Stimulated activated CD8-positive, alpha-beta memory T cell treated with anti-CD3 and anti-CD28 coated beads, Interleukin-4, amount 100 ng/mL, for 24 hours (primary cell): ENCODE data around the gene VPS41.

Experiments used
- DNase-seq: peaks from one replicate; pipeline ENCODE4 v3.0.0-alpha.2; 2020; ENCODE audit warnings: low read depth

The VPS41 gene

GRCh38 chr7:38801786-38802185, 107.2 kb downstream of the VPS41 start:
- DNase-seq, result no peak

DNA sequence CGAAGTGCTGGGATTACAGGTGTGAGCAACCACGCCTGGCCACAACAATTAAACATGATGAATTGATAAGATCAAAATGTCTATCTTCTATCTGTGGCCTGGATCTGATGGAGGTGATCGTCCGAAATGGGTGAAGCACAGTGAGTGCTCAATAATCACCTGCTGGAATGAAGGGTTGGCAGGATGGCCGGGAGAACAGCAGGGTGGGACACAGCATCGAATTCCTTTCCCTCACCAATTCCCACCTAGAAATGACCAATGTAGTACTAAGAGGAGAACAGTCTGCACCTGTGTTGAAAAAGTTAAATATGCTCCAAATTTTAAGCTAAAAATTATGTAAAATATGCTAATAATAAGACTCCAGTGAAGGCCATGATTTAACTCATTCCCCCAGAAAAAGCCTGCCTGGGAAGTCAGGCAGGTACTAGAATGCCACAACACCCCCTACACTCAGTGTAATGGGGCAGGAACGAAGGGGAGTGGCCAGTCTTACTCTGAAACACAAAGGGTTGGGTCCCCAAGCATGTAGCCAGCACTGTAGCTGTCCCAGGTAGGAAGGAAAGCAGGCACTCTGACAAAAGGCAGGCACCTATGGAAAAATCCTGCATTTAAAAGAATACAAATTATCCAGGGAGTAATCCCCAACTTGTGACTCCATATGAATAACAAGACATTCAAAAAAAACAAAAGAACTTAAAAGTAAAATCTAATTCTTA, 110.3 kb downstream of the VPS41 start:
- no peak for DNase-seq

DNA sequence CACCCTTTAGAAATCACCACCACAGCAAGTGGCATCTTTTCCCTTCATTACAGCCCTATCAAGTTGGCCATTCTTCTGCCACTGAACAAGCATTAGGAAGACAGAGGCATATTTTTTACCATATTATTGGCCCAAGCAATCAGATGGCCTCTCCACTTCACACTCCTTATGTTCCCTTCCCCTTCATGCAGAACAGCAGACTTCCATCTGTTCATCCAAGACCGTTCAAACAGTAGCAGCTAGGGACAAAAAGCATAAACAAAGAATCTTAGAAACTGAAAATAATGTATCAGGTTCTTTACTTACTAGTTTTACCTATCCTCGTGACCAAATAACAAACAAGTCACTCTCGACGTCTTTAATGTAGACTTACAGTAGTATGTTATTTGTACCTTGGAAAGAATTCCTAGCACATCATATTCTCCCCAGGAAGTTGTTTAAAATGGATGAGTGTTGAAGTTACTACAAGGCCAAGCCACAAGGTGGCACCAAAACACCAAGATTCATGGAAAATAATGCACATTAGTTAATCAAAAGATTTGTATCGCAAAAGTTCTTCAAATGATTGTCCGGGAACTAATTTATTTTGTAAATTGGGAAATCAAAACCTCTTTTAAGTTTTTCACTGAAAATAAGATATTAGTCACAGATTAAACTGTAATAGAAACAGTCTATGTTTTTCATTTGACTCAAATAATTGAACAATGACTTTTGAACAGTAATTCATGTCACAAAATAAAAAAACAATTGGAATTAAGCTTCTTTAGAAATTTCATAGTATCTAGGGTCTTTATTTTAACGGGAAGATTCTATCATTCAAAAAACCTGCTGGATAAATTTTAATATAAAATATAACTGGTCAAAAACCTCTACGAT, 112.1 kb downstream of the VPS41 start:
- peak; percentile 19 for DNase-seq

DNA sequence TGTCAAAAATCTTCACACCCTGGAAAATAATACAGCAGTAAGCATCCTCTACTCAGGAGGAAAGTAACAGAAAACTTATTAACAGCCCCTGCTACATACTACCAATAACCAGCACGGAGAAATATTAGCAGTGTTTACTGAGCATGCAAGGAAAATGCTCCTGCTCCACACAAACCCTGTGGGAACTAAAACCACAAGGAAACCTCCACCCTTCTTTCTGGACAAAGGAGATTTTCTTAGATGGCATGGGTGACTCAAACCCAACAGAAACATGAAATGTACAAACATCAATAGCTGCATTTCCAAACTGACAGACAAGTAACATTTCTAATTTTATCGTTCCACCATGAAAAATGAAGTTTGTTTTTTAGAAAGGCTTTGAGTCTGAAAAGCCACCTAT, 113.4 kb downstream of the VPS41 start:
- DNase-seq, result no peak

- no peak for DNase-seq
Observed at GRCh38 chr7:38781991-38782390, 127.0 kb downstream of the VPS41 start.

DNA sequence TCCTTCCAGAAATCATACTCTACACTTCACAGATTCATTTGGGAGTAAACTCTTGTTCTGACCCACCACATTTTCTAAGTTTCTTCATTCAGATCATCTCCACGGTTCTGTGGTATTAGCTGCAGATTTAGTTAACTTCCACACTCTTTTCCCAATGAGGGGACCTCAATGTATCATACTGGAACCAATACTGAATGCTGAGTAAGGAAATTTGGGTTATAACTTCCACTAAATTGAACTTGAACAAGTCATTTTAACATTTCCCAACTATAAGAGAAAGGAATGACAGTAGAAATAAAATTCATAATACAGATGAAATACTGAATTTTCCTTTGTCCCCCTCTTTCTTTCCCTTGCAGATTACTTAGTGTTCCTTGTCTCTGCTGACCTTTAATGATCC, 131.4 kb downstream of the VPS41 start:
- DNase-seq, result no peak

DNA sequence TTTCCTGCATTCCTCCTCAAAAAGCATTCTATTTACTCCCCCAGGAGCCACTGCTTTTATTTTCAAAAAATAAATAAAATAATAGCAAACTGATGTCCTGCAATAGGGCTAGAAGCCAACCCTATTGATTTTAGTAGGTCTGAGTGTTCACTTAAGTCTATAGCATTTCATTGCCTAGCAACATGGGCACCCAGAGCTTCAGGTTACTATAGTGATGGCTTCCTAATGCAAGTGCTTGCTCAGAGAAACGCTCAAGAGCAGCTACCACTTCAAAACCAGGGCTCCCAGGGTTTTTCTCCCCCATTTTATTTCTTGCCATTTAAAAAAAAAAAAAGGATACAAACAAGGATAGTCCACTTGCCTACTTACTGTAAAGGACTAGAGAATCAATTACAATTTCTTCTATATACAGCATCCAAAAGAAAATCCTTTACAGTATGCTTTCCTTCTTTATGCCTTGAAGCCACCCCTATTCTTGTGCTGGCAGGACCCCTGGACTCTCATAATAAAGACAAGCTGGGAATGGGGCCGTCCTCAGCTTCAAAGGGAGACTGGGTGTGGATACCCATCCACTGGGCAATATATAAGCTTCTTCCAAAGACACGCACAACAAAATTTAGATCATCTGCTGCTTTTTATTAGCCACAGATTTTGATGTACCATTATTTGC, 133.3 kb downstream of the VPS41 start:
- DNase-seq, result no peak

DNA sequence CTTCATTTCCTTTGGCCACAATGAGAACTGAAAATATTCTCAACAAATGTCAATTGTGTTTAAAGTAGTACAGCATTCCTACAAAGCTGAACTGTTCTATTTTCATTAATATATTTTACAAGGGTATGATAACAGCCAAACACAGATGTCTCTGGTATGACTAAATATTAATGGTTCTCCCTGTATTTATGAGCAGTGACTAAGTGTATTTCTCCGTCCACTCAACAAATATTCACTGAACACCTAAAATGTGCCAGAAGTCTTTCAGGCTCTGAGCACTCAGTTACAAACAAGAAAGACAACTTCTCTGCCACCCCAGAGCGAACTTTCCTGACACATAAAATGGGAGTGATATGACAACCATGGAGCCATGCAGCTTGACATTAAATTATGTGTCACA, 135.6 kb downstream of the VPS41 start:
- DNase-seq, result no peak

DNA sequence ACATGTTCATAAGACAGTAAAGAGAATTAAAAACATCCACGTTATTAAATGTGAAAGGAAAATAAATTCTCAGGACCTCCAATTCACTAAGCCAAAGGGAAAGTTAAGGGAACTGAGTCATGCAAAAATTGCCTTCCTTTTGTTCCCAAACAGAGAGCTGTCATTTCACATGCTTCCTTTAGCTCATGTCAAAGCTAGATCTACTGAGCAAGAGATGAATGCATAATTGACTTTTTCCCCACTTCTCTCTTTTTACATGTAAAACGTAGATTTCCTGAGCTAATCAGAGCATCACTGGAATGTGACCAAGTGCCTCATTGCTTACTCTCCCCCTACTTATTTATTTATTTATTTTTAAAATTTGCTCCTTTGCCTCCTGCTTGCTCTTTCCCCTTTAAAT, 148.8 kb downstream of the VPS41 start:
- DNase-seq, result no peak

DNA sequence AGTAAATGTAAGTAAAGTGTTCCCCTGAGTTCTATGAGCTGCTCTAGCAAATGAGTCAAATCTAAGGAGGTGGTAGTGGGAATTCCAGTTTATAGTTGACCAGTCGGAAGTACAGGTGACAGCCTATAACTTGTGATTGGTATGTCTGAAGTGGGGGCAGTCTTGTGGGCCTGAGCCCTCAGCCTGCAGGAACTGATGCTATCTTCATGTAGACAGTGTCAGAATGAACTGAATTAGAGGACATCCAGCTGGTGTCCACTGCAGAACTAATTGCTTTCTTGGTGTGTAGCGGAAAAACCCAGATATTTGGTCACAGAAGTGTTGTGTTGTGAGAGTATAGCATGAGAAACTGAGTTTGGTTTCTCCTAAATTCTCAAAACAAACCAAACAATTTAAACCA, 150.0 kb downstream of the VPS41 start:
- no peak for DNase-seq

DNA sequence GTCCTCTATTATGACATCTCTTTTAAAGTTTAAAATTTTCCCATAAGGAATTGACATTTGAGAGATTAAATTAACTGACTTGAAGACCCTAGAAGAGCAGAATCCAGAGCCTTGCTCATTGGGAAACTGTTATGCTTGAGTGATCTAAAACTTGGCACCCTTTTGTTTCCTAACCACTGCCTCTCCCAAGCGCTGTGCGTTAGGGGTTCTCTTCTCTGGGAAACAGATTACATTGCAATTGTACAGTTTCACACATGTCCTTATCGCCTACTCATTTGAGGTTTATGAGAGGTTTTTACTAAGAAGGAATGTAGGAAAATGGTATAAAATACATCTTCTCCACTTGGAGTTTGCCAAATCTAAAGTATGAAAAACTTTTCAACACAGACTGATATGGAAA, 151.1 kb downstream of the VPS41 start:
- DNase-seq, result no peak

GRCh38 chr7:38756521-38756920, 152.5 kb downstream of the VPS41 start:
- DNase-seq, result no peak

DNA sequence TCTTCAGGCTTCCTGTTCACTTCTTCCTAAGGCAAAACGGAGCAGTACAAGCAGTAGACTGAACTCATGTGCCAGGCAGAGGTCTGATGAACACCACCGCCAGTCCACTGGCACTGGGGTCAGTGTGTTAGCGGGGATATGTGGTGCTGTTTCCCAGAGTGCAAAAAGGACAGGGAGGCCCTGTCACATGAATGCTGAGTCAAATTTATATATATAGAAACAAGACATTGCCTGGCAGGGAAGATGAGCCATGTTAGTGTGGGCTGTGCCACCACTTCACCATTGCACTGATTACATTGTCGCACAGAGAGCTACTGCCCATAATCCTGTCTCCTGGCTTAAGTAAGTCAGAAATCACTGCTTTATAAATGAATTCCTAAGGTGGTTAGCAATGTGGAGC, 155.6 kb downstream of the VPS41 start:
- no peak for DNase-seq

- no peak for DNase-seq
Observed at GRCh38 chr7:38751416-38751815, 157.6 kb downstream of the VPS41 start.

- DNase-seq, result no peak
Observed at GRCh38 chr7:38748056-38748610, 160.9 kb downstream of the VPS41 start.

GRCh38 chr7:38746438-38746837, 162.6 kb downstream of the VPS41 start:
- no peak for DNase-seq

- DNase-seq, result no peak
Observed at GRCh38 chr7:38744746-38745145, 164.2 kb downstream of the VPS41 start.

DNA sequence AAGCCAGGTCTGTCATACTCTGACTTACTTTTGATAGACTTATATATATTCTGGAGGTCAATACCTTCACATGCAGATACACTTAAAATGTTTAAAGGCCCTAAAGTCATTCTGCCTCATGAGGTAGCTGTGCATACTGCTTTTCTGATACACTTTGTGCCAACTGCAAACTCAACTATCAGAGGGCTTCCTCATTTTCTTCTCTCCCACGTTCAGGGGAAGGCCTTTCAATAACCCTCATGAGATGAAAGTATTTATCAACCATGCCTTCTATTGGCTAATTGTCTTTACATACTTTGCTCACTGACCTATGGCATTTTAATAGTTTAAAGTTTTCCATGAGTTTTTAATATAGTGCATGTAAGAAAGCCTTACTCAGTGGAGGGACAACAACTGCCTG, 165.1 kb downstream of the VPS41 start:
- DNase-seq, result no peak

- no peak for DNase-seq
Observed at GRCh38 chr7:38740041-38740440, 168.9 kb downstream of the VPS41 start.

DNA sequence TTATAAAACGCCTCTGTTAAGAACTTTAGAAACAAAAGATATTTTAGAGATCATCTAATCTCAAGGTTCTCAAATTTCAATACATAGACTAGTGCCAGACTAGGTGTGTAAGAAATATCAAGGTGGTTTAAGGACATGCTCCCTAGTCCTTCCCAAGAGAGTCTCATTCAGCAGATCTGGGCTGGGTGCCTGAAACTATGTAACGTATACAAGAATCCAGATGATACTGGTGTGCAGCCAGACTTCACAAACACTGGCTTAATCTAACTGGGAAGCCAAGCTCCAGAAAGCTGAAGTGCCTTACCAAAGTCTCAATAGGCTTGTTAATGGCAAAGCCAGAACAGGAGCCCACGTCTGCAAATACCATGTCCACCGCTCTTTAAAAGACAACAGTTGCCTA, 172.9 kb downstream of the VPS41 start:
- no peak for DNase-seq

DNA sequence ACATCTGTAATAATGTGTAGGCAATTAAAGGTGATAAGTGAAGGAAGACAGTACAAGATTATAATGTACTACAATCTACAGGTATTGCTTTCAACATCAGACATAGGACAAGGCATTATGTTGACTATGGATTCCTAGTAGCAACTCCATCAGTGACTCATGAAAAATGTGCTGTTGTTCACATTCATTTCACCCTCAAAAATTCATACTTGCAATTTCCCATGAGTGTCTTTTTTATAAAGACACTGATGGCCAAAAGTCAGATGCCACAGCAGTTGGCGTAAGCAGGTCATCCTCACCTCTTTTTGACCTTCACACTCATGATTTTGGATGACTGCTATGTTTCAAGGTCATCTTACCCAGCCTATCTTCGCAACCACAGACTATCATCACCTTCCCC, 177.8 kb downstream of the VPS41 start:
- DNase-seq, result no peak

- DNase-seq, result no peak
Observed at GRCh38 chr7:38728145-38728544, 180.8 kb downstream of the VPS41 start.
